GM23338 (cell line): ENCODE measurements around the gene NRCAM. TPM values are rescaled to one million over a fixed set of nuclear protein-coding genes. Genes with fewer than 3 reads are reported as not detected.

ENCODE experiments used
- ATAC-seq: fragments of 200-7000 bp; cut with Tn5 transposase; 3 replicates; pipeline ENCODE4 v1.9.1; 2020
- DNase-seq: peaks from one replicate; pipeline ENCODE4 v3.0.0-alpha.2; 2015; ENCODE audit warnings: low spot score
- H2AFZ ChIP-seq: fragments of 200-600 bp; sonication (generic); 2 replicates; pipeline ENCODE4 v1.8.0; 2016; ENCODE audit warnings: antibody characterized with exemption, mild to moderate bottlenecking, moderate library complexity
- H3F3A ChIP-seq: fragments of 200-600 bp; sonication (generic); replicated peaks from 2 replicates; pipeline ENCODE4 v1.8.0; 2017; ENCODE audit warnings: antibody characterized with exemption, mixed run types, low read depth
- H3K27ac ChIP-seq: fragments of 200-600 bp; sonication (generic); 2 replicates; pipeline ENCODE4 v1.6.1; 2016; ENCODE audit warnings: low read depth
- H3K27me3 ChIP-seq: fragments of 200-600 bp; sonication (generic); 2 replicates; pipeline ENCODE4 v1.8.0; 2016; ENCODE audit warnings: mild to moderate bottlenecking, mixed run types, moderate library complexity; ENCODE audit not compliant: insufficient read depth
- H3K36me3 ChIP-seq: fragments of 200-600 bp; sonication (generic); 2 replicates; pipeline ENCODE4 v1.8.0; 2016; ENCODE audit warnings: mild to moderate bottlenecking; ENCODE audit not compliant: insufficient read depth
- H3K4me1 ChIP-seq: fragments of 200-600 bp; sonication (generic); 2 replicates; pipeline ENCODE4 v1.8.0; 2016; ENCODE audit warnings: mild to moderate bottlenecking, moderate library complexity; ENCODE audit not compliant: insufficient read depth
- H3K4me2 ChIP-seq: fragments of 200-600 bp; sonication (generic); 2 replicates; pipeline ENCODE4 v1.7.1; 2017; ENCODE audit warnings: mixed run types
- H3K4me3 ChIP-seq: fragments of 200-600 bp; sonication (generic); 2 replicates; pipeline ENCODE4 v1.6.1; 2016; ENCODE audit warnings: mixed run types
- H3K79me2 ChIP-seq: fragments of 200-600 bp; sonication (generic); replicated peaks from 2 replicates; pipeline ENCODE4 v1.8.0; 2017; ENCODE audit warnings: mild to moderate bottlenecking; ENCODE audit not compliant: insufficient read depth
- H3K9me2 ChIP-seq: fragments of 200-600 bp; sonication (generic); 2 replicates; pipeline ENCODE4 v1.8.0; 2017; ENCODE audit not compliant: insufficient read depth
- H4K20me1 ChIP-seq: fragments of 200-600 bp; sonication (generic); replicated peaks from 2 replicates; pipeline ENCODE4 v1.8.0; 2017; ENCODE audit warnings: mild to moderate bottlenecking; ENCODE audit not compliant: insufficient read depth
- H3K27ac Mint-ChIP-seq: 2 replicates; pipeline ENCODE4 v1.8.0; 2020; ENCODE audit warnings: inconsistent platforms, mild to moderate bottlenecking, moderate library complexity, mixed read lengths
- H3K27me3 Mint-ChIP-seq: 3 replicates; pipeline ENCODE4 v1.8.0; 2022; ENCODE audit warnings: low read depth, mild to moderate bottlenecking, moderate library complexity, mixed read lengths, inconsistent platforms; ENCODE audit not compliant: insufficient read depth, poor library complexity
- H3K36me3 Mint-ChIP-seq: 3 replicates; pipeline ENCODE4 v1.8.0; 2021; ENCODE audit warnings: low read depth, mild to moderate bottlenecking, inconsistent platforms, moderate library complexity, mixed read lengths
- H3K4me1 Mint-ChIP-seq: 3 replicates; pipeline ENCODE4 v1.8.0; 2020; ENCODE audit warnings: mild to moderate bottlenecking, inconsistent platforms, mixed read lengths
- H3K4me3 Mint-ChIP-seq: 3 replicates; pipeline ENCODE4 v1.8.0; 2021; ENCODE audit warnings: moderate library complexity, mild to moderate bottlenecking, inconsistent platforms, mixed read lengths
- H3K9me3 Mint-ChIP-seq: 3 replicates; pipeline ENCODE4 v1.8.0; 2020; ENCODE audit warnings: moderate library complexity, mild to moderate bottlenecking, inconsistent platforms, mixed read lengths
- CREB1 ChIP-seq: fragments of 250-450 bp; sonication (Bioruptor Pico); IDR thresholded peaks from 2 replicates; pipeline ENCODE4 v1.5.0; 2020; ENCODE audit warnings: low read depth, mild to moderate bottlenecking, moderate library complexity
- CTCF ChIP-seq, 2 experiments: fragments of 200-600 bp in 1 of 2; sonication (generic) in 1 of 2; conservative IDR thresholded peaks; 2 replicates each; pipeline versions ENCODE4 v1.5.1 to v1.6.1; 2016 to 2017; ENCODE audit warnings: antibody characterized with exemption in 2 of 2, low read depth in 2 of 2, mild to moderate bottlenecking in 2 of 2, moderate library complexity in 1 of 2
- EZH2 ChIP-seq: fragments of 200-600 bp; sonication (generic); IDR thresholded peaks from one replicate; pipeline ENCODE4 v1.8.0; 2017; ENCODE audit warnings: antibody characterized with exemption, mild to moderate bottlenecking, low read depth; ENCODE audit not compliant: unreplicated experiment
- NANOG ChIP-seq: IDR thresholded peaks from 2 replicates; pipeline ENCODE4 v1.6.1; 2016; ENCODE audit warnings: antibody characterized with exemption, borderline replicate concordance
- POLR2AphosphoS5 ChIP-seq: IDR thresholded peaks from 2 replicates; pipeline ENCODE4 v1.6.1; 2016; ENCODE audit warnings: antibody characterized with exemption, low read depth
- ZNF331 ChIP-seq: fragments of 250-450 bp; sonication (Bioruptor Pico); IDR thresholded peaks from 2 replicates; pipeline ENCODE4 v1.5.0; 2020; ENCODE audit warnings: low read depth, mild to moderate bottlenecking, moderate library complexity
- polyA plus RNA-seq: library from polyadenylated mRNA; unstranded; fragments of >200 nt; fragmentation: Nextera tagmentation; extraction: Ambion mirVana; gene quantifications from 2 replicates; pipeline ENCODE4 v1.2.1, GENCODE V29; 2016
- total RNA-seq: library from RNA; depleted of rRNA; stranded (reverse); fragments of >200 nt; shearing (Covaris generic); gene quantifications from 2 replicates; pipeline ENCODE4 v1.2.3, GENCODE V29; 2014

Gene NRCAM
- total and polyA plus RNA-seq, 2 experiments from 2014 or later, result 2.5 to 6.8 TPM

- Histone ChIP-seq H3K27ac (no peak overlapping the region), H4K20me1 (no peaks in the 10 kb centered on the region), H3F3A (no peaks in the 10 kb centered on the region), H3K9me2 (no peaks in the 10 kb centered on the region), H3K4me3 (no peak overlapping the region), H3K4me1 (peaks cover 12% of the 10 kb centered on the region), H3K27me3 (no peaks in the 10 kb centered on the region), H2AFZ (no peak overlapping the region), H3K36me3 (no peaks in the 10 kb centered on the region), H3K79me2 (no peaks in the 10 kb centered on the region), H3K4me2 (no peak overlapping the region)
- Mint-ChIP-seq H3K9me3 (no peaks in the 10 kb centered on the region), H3K27ac (no peak overlapping the region), H3K36me3 (no peaks in the 10 kb centered on the region), H3K4me3 (no peak overlapping the region), H3K4me1 (peaks cover 14% of the 10 kb centered on the region), H3K27me3 (peaks cover 1% of the 10 kb centered on the region)
- TF ChIP-seq NANOG (no peak), CREB1 (CRISPR knock-in tag) (no peak), CTCF (conservative IDR thresholded peaks at IDR 0.05; ENCODE audit: low read depth in 2 of 2) (no peak)
- no peak for DNase-seq
- ATAC-seq, result no peak
Observed at GRCh38 chr7:108291152-108291508, 165.1 kb downstream of the NRCAM start.

- no peaks in the 10 kb centered on the region for H3K36me3 ChIP-seq
- H3K4me3 ChIP-seq, result no peak overlapping the region
- H3K27me3 ChIP-seq, result no peaks in the 10 kb centered on the region
- ATAC-seq, result peak; percentile 41; the same call in 1 of the 3 replicates
- H3K9me2 ChIP-seq, result no peaks in the 10 kb centered on the region
- no peak overlapping the region for H3K27ac ChIP-seq
- H3F3A ChIP-seq, result no peaks in the 10 kb centered on the region
- H3K4me3 Mint-ChIP-seq, result no peak overlapping the region
- H3K27ac Mint-ChIP-seq, result 0 out of 2 replicates have a peak overlapping the region, but pooled peaks have one; percentile 58
- H4K20me1 ChIP-seq, result no peaks in the 10 kb centered on the region
- TF ChIP-seq CREB1 (CRISPR knock-in tag) (no peak), POLR2AphosphoS5 (no peak), CTCF (conservative IDR thresholded peaks at IDR 0.05; ENCODE audit: low read depth in 2 of 2) (no peak)
- H3K9me3 Mint-ChIP-seq, result no peaks in the 10 kb centered on the region
- no peaks in the 10 kb centered on the region for H3K36me3 Mint-ChIP-seq
- H3K4me1 Mint-ChIP-seq, result peaks cover 14% of the 10 kb centered on the region
- no peak for DNase-seq
- no peaks in the 10 kb centered on the region for H3K79me2 ChIP-seq
- peak overlapping the region; percentile 15 for H3K4me2 ChIP-seq
- peaks cover 12% of the 10 kb centered on the region for H3K4me1 ChIP-seq
- H2AFZ ChIP-seq, result no peak overlapping the region
- H3K27me3 Mint-ChIP-seq, result peaks cover 2% of the 10 kb centered on the region
Observed at GRCh38 chr7:108290459-108291151, 165.6 kb downstream of the NRCAM start.

GRCh38 chr7:108289852-108290251 lies 166.4 kb downstream of the NRCAM start:
- Mint-ChIP-seq H3K9me3 (no peaks in the 10 kb centered on the region), H3K27me3 (peaks cover 2% of the 10 kb centered on the region), H3K4me3 (no peak overlapping the region), H3K27ac (no peak overlapping the region), H3K36me3 (no peaks in the 10 kb centered on the region), H3K4me1 (peaks cover 14% of the 10 kb centered on the region)
- ATAC-seq (no peak), DNase-seq (no peak)
- no peak overlapping the region for H3K27ac ChIP-seq
- no peaks in the 10 kb centered on the region for H3F3A ChIP-seq
- no peak overlapping the region for H2AFZ ChIP-seq
- H3K4me3 ChIP-seq, result no peak overlapping the region
- H3K4me2 ChIP-seq, result no peak overlapping the region
- H3K4me1 ChIP-seq, result peaks cover 12% of the 10 kb centered on the region
- H4K20me1 ChIP-seq, result no peaks in the 10 kb centered on the region
- H3K9me2 ChIP-seq, result no peaks in the 10 kb centered on the region
- H3K36me3 ChIP-seq, result no peaks in the 10 kb centered on the region
- TF ChIP-seq CTCF (conservative IDR thresholded peaks at IDR 0.05; ENCODE audit: low read depth in 2 of 2), result no peak
- TF ChIP-seq NANOG, result no peak
- TF ChIP-seq POLR2AphosphoS5, result no peak
- TF ChIP-seq EZH2, result no peak
- TF ChIP-seq ZNF331 (CRISPR knock-in tag), result no peak
- no peaks in the 10 kb centered on the region for H3K27me3 ChIP-seq
- no peaks in the 10 kb centered on the region for H3K79me2 ChIP-seq
